Adipose tissue (tissue), 3 donors: Measurements from ENCODE around the gene MAP3K5. TPM values are rescaled to one million over a fixed set of nuclear protein-coding genes. Genes with fewer than 3 reads are reported as not detected.

Experiments used
- H3K27ac ChIP-seq: one replicate; pipeline ENCODE4 v1.5.1; 2013; ENCODE audit warnings: low read depth, low read length
- WGBS, 3 donors: extraction: QIAGEN DNeasy Blood & Tissue Kit; methylation state at CpG; one replicate each; pipeline ENCODE4 v1.1.7; 2013; 5-methylcytosine and 5-hydroxymethylcytosine counted together
- polyA plus RNA-seq, 3 donors: library from polyadenylated mRNA; stranded (reverse); fragments of 200-250 nt; gene quantifications; one replicate each; pipeline ENCODE4 v1.2.3, GENCODE V29; 2013
- donor health status: healthy with polysubstance abuse.
- donor health status: Bipolar disorder and iron deficiency.
- donor health status: healthy.

Gene MAP3K5
- polyA plus RNA-seq, 3 donors, result 12.3 to 22.4 (median 18.8) TPM

GRCh38 chr6:136548582-136549299 is 243.5 kb downstream of the MAP3K5 start:
- no peak overlapping the region for H3K27ac ChIP-seq
- WGBS, 3 donors, result 35 to 75% (median 72%) methylated on average over 14 of the region's 14 CpGs

- no peak overlapping the region for H3K27ac ChIP-seq
- WGBS, 3 donors, result 73 to 88% (median 82%) methylated on average over 1 of the region's 1 CpG
These were observed 244.4 kb downstream of the MAP3K5 start for GRCh38 chr6:136547871-136548270.

- no peak overlapping the region for H3K27ac ChIP-seq
- WGBS, 3 donors, result 38 to 43% (median 38%) methylated on average over 4 of the region's 4 CpGs
These were observed 244.9 kb downstream of the MAP3K5 start for GRCh38 chr6:136547336-136547735.

- WGBS, 3 donors, result 66 to 93% (median 83%) methylated on average over 1 of the region's 1 CpG
- no peak overlapping the region for H3K27ac ChIP-seq
These were observed 245.9 kb downstream of the MAP3K5 start for GRCh38 chr6:136546331-136546730.

- WGBS, 3 donors, result 26 to 61% (median 28%) methylated on average over 1 of the region's 1 CpG
- H3K27ac ChIP-seq, result no peak overlapping the region
These were observed 248.0 kb downstream of the MAP3K5 start for GRCh38 chr6:136544326-136544725.

GRCh38 chr6:136541395-136541794 is 250.9 kb downstream of the MAP3K5 start:
- 70 to 95% (median 83%) methylated on average over 2 of the region's 2 CpGs for WGBS, 3 donors
- H3K27ac ChIP-seq, result no peak overlapping the region

GRCh38 chr6:136539967-136540652 is 252.2 kb downstream of the MAP3K5 start:
- H3K27ac ChIP-seq, result no peak overlapping the region
- 59 to 77% (median 67%) methylated on average over 6 of the region's 6 CpGs for WGBS, 3 donors

- WGBS, 3 donors, result 81 to 92% (median 85%) methylated on average over 4 of the region's 4 CpGs
- no peak overlapping the region for H3K27ac ChIP-seq
These were observed 253.4 kb downstream of the MAP3K5 start for GRCh38 chr6:136538836-136539235.

GRCh38 chr6:136535880-136536650 is 256.2 kb downstream of the MAP3K5 start:
- 89 to 96% (median 93%) methylated on average over 8 of the region's 8 CpGs for WGBS, 3 donors
- no peak overlapping the region for H3K27ac ChIP-seq

- no peak overlapping the region for H3K27ac ChIP-seq
- 57 to 67% (median 60%) methylated on average over 5 of the region's 5 CpGs for WGBS, 3 donors
These were observed 257.1 kb downstream of the MAP3K5 start for GRCh38 chr6:136535017-136535765.

GRCh38 chr6:136534268-136534667 is 258.0 kb downstream of the MAP3K5 start:
- WGBS, 3 donors, result 65 to 88% (median 87%) methylated on average over 3 of the region's 3 CpGs
- H3K27ac ChIP-seq, result no peak overlapping the region

- H3K27ac ChIP-seq, result no peak overlapping the region
- WGBS, 3 donors, result 30 to 50% (median 39%) methylated on average over 5 of the region's 5 CpGs
These were observed 258.8 kb downstream of the MAP3K5 start for GRCh38 chr6:136533487-136533886.

GRCh38 chr6:136532030-136532429 is 260.2 kb downstream of the MAP3K5 start:
- H3K27ac ChIP-seq, result no peak overlapping the region
- WGBS, 3 donors, result 83 to 92% (median 86%) methylated on average over 6 of the region's 6 CpGs

- WGBS, 3 donors, result 90 to 96% (median 91%) methylated on average over 3 of the region's 3 CpGs
- no peak overlapping the region for H3K27ac ChIP-seq
These were observed 262.6 kb downstream of the MAP3K5 start for GRCh38 chr6:136529710-136530109.

GRCh38 chr6:136528477-136528876 is 263.8 kb downstream of the MAP3K5 start:
- H3K27ac ChIP-seq, result no peak overlapping the region
- WGBS, 3 donors, result 79 to 88% (median 81%) methylated on average over 1 of the region's 1 CpG

GRCh38 chr6:136527831-136528230 is 264.4 kb downstream of the MAP3K5 start:
- WGBS, 3 donors, result 63 to 76% (median 63%) methylated on average over 6 of the region's 6 CpGs
- no peak overlapping the region for H3K27ac ChIP-seq

GRCh38 chr6:136526937-136527336 is 265.3 kb downstream of the MAP3K5 start:
- 40 to 63% (median 44%) methylated on average over 4 of the region's 4 CpGs for WGBS, 3 donors
- H3K27ac ChIP-seq, result no peak overlapping the region

GRCh38 chr6:136526196-136526930 is 265.9 kb downstream of the MAP3K5 start:
- WGBS, 3 donors, result 15 to 56% (median 16%) methylated on average over 16 of the region's 16 CpGs
- no peak overlapping the region for H3K27ac ChIP-seq
